ENCODE results near the gene ZNF646. TPM values are rescaled to one million over a fixed set of nuclear protein-coding genes. Genes with fewer than 3 reads are reported as not detected.

The ZNF646 gene
- total and polyA plus RNA-seq, 3 donors from 2014 or later: 68.9 to 80.3 (median 74.0) TPM

GRCh38 chr16:31114468-31114867, 40.2 kb downstream of the ZNF646 start:
- Histone ChIP-seq H3K4me3 (no peak overlapping the region), H3K27ac (no peak overlapping the region), H3K9me3 (no peaks in the 10 kb centered on the region), H3K27me3 (no peaks in the 10 kb centered on the region), H3K4me1 (peaks cover 35% of the 10 kb centered on the region), H3K36me3 (ENCODE audit: low read depth, missing control alignments) (no peaks in the 10 kb centered on the region)
- intact Hi-C loops (cut with DNase I; ENCODE audit: low total_unique reads): no loop called here
- WGBS, 2 donors: 76 to 79% methylated on average over 8 of the region's 8 CpGs
- TF ChIP-seq CTCF (IDR thresholded peaks at IDR 0.05) (no peak), POLR2A (IDR thresholded peaks at IDR 0.05) (no peak)
- no peak for DNase-seq

GRCh38 chr16:31117384-31118222, 43.4 kb downstream of the ZNF646 start, which contains the start of gene KAT8:
TSS of gene KAT8 (plus strand) at chr16:31117664. CDS start at chr16:31117682, 18 bp downstream.
- Histone ChIP-seq H3K4me3 (peak within 1 kb of the TSS; percentile 78 to 86), H3K27me3 (no peaks in the 10 kb centered on the region), H3K4me1 (peaks cover 37% of the 10 kb centered on the region), H3K9me3 (no peaks in the 10 kb centered on the region), H3K27ac (peak within 1 kb of the TSS; percentile 94 to 98), H3K36me3 (ENCODE audit: low read depth, missing control alignments) (no peaks in the 10 kb centered on the region)
- TF ChIP-seq POLR2A (IDR thresholded peaks at IDR 0.05) (peak; percentile 3), CTCF (IDR thresholded peaks at IDR 0.05) (no peak)
- peak; percentile 100 for DNase-seq
- intact Hi-C loops (cut with DNase I; ENCODE audit: low total_unique reads): no loop called here
- 0% methylated on average over 20 to 59 of the region's 68 CpGs for WGBS, 2 donors

GRCh38 chr16:31118223-31119155, 44.3 kb downstream of the ZNF646 start:
- intact Hi-C loops (cut with DNase I; ENCODE audit: low total_unique reads): no loop called here
- TF ChIP-seq POLR2A (IDR thresholded peaks at IDR 0.05): no peak

GRCh38 chr16:31120129-31120528, 45.9 kb downstream of the ZNF646 start:
- TF ChIP-seq POLR2A (IDR thresholded peaks at IDR 0.05) (no peak), CTCF (IDR thresholded peaks at IDR 0.05) (no peak)
- peak overlapping the region; percentile 94 to 98 for H3K27ac ChIP-seq
- peaks cover 25% of the 10 kb centered on the region for H3K4me1 ChIP-seq
- DNase-seq: no peak
- intact Hi-C loops (cut with DNase I; ENCODE audit: low total_unique reads): no loop called here
- 91 to 97% methylated on average over 16 of the region's 16 CpGs for WGBS, 2 donors
- H3K27me3 ChIP-seq: no peaks in the 10 kb centered on the region
- no peak overlapping the region for H3K4me3 ChIP-seq
- H3K36me3 ChIP-seq (ENCODE audit: low read depth, missing control alignments): no peaks in the 10 kb centered on the region
- H3K9me3 ChIP-seq: no peaks in the 10 kb centered on the region

More at GRCh38 chr16:31118223-31119155, 44.3 kb downstream of the ZNF646 start:
- peak overlapping the region; percentile 94 to 98 for H3K27ac ChIP-seq
- peaks cover 30% of the 10 kb centered on the region for H3K4me1 ChIP-seq
- peak overlapping the region; percentile 78 to 86 for H3K4me3 ChIP-seq
- H3K36me3 ChIP-seq (ENCODE audit: low read depth, missing control alignments): no peaks in the 10 kb centered on the region
- 25 to 28% methylated on average over 9 of the region's 9 CpGs for WGBS, 2 donors
- H3K9me3 ChIP-seq: no peaks in the 10 kb centered on the region
- no peak for DNase-seq
- H3K27me3 ChIP-seq: no peaks in the 10 kb centered on the region

GRCh38 chr16:31125844-31126243, 51.6 kb downstream of the ZNF646 start:
- Histone ChIP-seq H3K4me1 (peaks cover 26% of the 10 kb centered on the region), H3K4me3 (no peak overlapping the region), H3K27ac (no peak overlapping the region), H3K36me3 (ENCODE audit: low read depth, missing control alignments) (no peaks in the 10 kb centered on the region), H3K9me3 (no peaks in the 10 kb centered on the region), H3K27me3 (no peaks in the 10 kb centered on the region)
- intact Hi-C loops (cut with DNase I; ENCODE audit: low total_unique reads): no loop called here
- no peak for DNase-seq
- 92 to 96% methylated on average over 3 of the region's 3 CpGs for WGBS, 2 donors
- TF ChIP-seq CTCF (IDR thresholded peaks at IDR 0.05) (no peak), POLR2A (IDR thresholded peaks at IDR 0.05) (no peak)

Data from testis (tissue), 3 donors.